K562 (cell line): ENCODE data around the gene CCDC27. TPM values are rescaled to one million over a fixed set of nuclear protein-coding genes. Genes with fewer than 3 reads are reported as not detected.

Experiments used
- CBX5 ChIP-seq: IDR thresholded peaks from 2 replicates; pipeline ENCODE4 v1.6.1; 2014; ENCODE audit warnings: low read depth, borderline replicate concordance
- DACH1 ChIP-seq: fragments of 450-650 bp; IDR thresholded peaks from 2 replicates; pipeline ENCODE4 v1.6.1; 2018; ENCODE audit not compliant: partially characterized antibody
- DDX20 ChIP-seq: fragments of 450-650 bp; IDR thresholded peaks from 2 replicates; pipeline ENCODE4 v1.6.1; 2016; ENCODE audit warnings: missing genetic modification characterization, low read depth, mild to moderate bottlenecking, missing compliant biosample characterization, moderate library complexity
- ELF1 ChIP-seq: fragments of 200-800 bp; sonication (Bioruptor generic); IDR thresholded peaks from 2 replicates; pipeline ENCODE4 v1.6.1; 2016; ENCODE audit warnings: missing genetic modification characterization, missing compliant biosample characterization
- EP300 ChIP-seq: IDR thresholded peaks from 2 replicates; pipeline ENCODE4 v1.6.1; 2012; ENCODE audit warnings: low read length, improper control_type of control experiment
- EZH2 ChIP-seq: IDR thresholded peaks from 2 replicates; pipeline ENCODE4 v1.6.1; 2012; ENCODE audit warnings: low read depth, mild to moderate bottlenecking, inconsistent platforms, low read length, borderline replicate concordance
- MTA3 ChIP-seq: fragments of 450-650 bp; formaldehyde crosslinking; IDR thresholded peaks from 2 replicates; pipeline ENCODE4 v1.6.1; 2017; ENCODE audit warnings: mild to moderate bottlenecking, borderline replicate concordance
- NCOA2 ChIP-seq, 2 experiments: fragments of 450-650 bp; IDR thresholded peaks; 2 replicates each; pipeline ENCODE4 v1.6.1; 2018; ENCODE audit warnings: mild to moderate bottlenecking in 2 of 2, moderate library complexity in 1 of 2; ENCODE audit not compliant: partially characterized antibody in 2 of 2
- PRPF4 ChIP-seq: fragments of 200-400 bp; formaldehyde crosslinking; IDR thresholded peaks from one replicate; pipeline ENCODE4 v1.6.1; 2017; ENCODE audit warnings: low read length, low read depth, mild to moderate bottlenecking; ENCODE audit not compliant: insufficient read depth, poor library complexity, severe bottlenecking
- TAF9B ChIP-seq: fragments of 450-650 bp; IDR thresholded peaks from 2 replicates; pipeline ENCODE4 v1.6.1; 2018; ENCODE audit warnings: mild to moderate bottlenecking; ENCODE audit not compliant: partially characterized antibody
- THAP7 ChIP-seq: fragments of 250-450 bp; sonication (Bioruptor Pico); IDR thresholded peaks from 2 replicates; pipeline ENCODE4 v1.5.0; 2021
- TOE1 ChIP-seq, 2 experiments: fragments of 450-650 bp in 1 of 2; sonication (generic) in 1 of 2; formaldehyde crosslinking in 1 of 2; IDR thresholded peaks; 2 replicates each; pipeline versions ENCODE4 v1.7.1 to v1.8.0; 2016 to 2022; ENCODE audit warnings: borderline replicate concordance in 2 of 2, mild to moderate bottlenecking in 2 of 2, antibody characterized with exemption in 1 of 2, inconsistent platforms in 1 of 2, low read depth in 1 of 2, missing genetic modification reagents in 1 of 2, moderate library complexity in 1 of 2
- TRIM28 ChIP-seq: fragments of 450-650 bp; IDR thresholded peaks from 2 replicates; pipeline ENCODE4 v1.6.1; 2017
- UBTF ChIP-seq, 2 experiments: IDR thresholded peaks; 2 replicates each; pipeline ENCODE4 v1.6.1; 2012; ENCODE audit warnings: improper control_type of control experiment in 2 of 2, low read depth in 2 of 2, low read length in 2 of 2, borderline replicate concordance in 1 of 2
- ZBED1 ChIP-seq: IDR thresholded peaks from 2 replicates; pipeline ENCODE4 v1.6.1; 2014
- ZFP91 ChIP-seq: sonication (generic); formaldehyde crosslinking; IDR thresholded peaks from 2 replicates; pipeline ENCODE4 v1.8.0; 2022; ENCODE audit warnings: mild to moderate bottlenecking, missing genetic modification reagents
- ZNF444 ChIP-seq: fragments of 250-450 bp; sonication (Bioruptor Pico); IDR thresholded peaks from 2 replicates; pipeline ENCODE4 v1.4.0; 2020; ENCODE audit warnings: mild to moderate bottlenecking, moderate library complexity
- ZNF592 ChIP-seq: fragments of 450-650 bp; IDR thresholded peaks from 2 replicates; pipeline ENCODE4 v1.6.1; 2017; ENCODE audit warnings: antibody characterized with exemption, mild to moderate bottlenecking
- polyA plus RNA-seq, 8 experiments: library from polyadenylated mRNA; depleted of rRNA in 4 of 8; stranded (reverse) in 5 of 8; unstranded in 3 of 8; fragments of >200 nt; fragmentation: Nextera tagmentation in 2 of 8; fragmentation: Illumina TruSeq in 1 of 8; extraction: Ambion mirVana in 2 of 8; extraction: Trizol in 1 of 8; gene quantifications; 2 replicates each; pipeline versions ENCODE4 v1.2.1 to v1.2.3, GENCODE V29; 2011 to 2014; ENCODE audit warnings: inconsistent platforms in 1 of 8, missing spikeins in 1 of 8
- total RNA-seq, 7 experiments: library from RNA; depleted of rRNA in 6 of 7; stranded (reverse); fragments of >200 nt in 6 of 7; fragmentation: Illumina TruSeq in 2 of 7; extraction: Trizol in 2 of 7; gene quantifications; 2 replicates each; pipeline versions ENCODE4 v1.2.1 to v1.2.3, GENCODE V29; 2011 to 2021; ENCODE audit warnings: low replicate concordance in 1 of 7

Gene CCDC27
- total and polyA plus RNA-seq, 9 of the 15 experiments (the other 6 are each of a cell fraction or from before 2014, with no cell fraction given): 0.01 to 0.04 TPM; not detected in 7

- TF ChIP-seq DACH1: peak; percentile 92
- no peak for TF ChIP-seq PRPF4
- no peak for TF ChIP-seq ZNF444
- TF ChIP-seq UBTF (IDR thresholded peaks at IDR 0.05; ENCODE audit: borderline replicate concordance in 1 of 2, low read depth in 2 of 2, low read length in 2 of 2): no peak
- peak; percentile 97 for TF ChIP-seq ELF1 (tag)
- TF ChIP-seq EP300: peak; percentile 68; the same call in 1 of the 2 replicates
- no peak for TF ChIP-seq ZBED1
- peak; percentile 21; the same call in 1 of the 2 replicates for TF ChIP-seq TOE1 (IDR thresholded peaks at IDR 0.05; ENCODE audit: borderline replicate concordance)
- no peak for TF ChIP-seq TOE1 (CRISPR knock-in tag; IDR thresholded peaks at IDR 0.05; ENCODE audit: borderline replicate concordance, low read depth)
- peak; percentile 37; the same call in 1 of the 2 replicates for TF ChIP-seq ZNF592
- no peak for TF ChIP-seq EZH2
- TF ChIP-seq TRIM28: no peak
- TF ChIP-seq ZFP91 (CRISPR knock-in tag): no peak
- no peak for TF ChIP-seq CBX5
- no peak for TF ChIP-seq NCOA2 (IDR thresholded peaks at IDR 0.05; ENCODE audit: partially characterized antibody in 2 of 2)
- TF ChIP-seq TAF9B: no peak
- TF ChIP-seq MTA3: no peak; the same call in 1 of the 2 replicates
- TF ChIP-seq DDX20 (tag): no peak
- TF ChIP-seq THAP7 (CRISPR knock-in tag): no peak
These were observed 44.2 kb downstream of the CCDC27 start, which contains the start of gene LRRC47 (continued) for GRCh38 chr1:3796215-3797061.
